Measurements from ENCODE around the gene CEP128.
A peak's percentile ranks its signal among the peaks of the same experiment; 100 is the strongest.

The CEP128 gene

GRCh38 chr14:80770114-80770908 lies 171.2 kb downstream of the CEP128 start:
- no peak for DNase-seq

GRCh38 chr14:80768646-80769045 lies 172.9 kb downstream of the CEP128 start:
- DNase-seq: no peak

- DNase-seq: no peak
Observed at GRCh38 chr14:80764921-80765507, 176.5 kb downstream of the CEP128 start.

- no peak for DNase-seq
Observed at GRCh38 chr14:80764496-80764895, 177.0 kb downstream of the CEP128 start.

- no peak for DNase-seq
Observed at GRCh38 chr14:80762641-80763228, 178.8 kb downstream of the CEP128 start.

- DNase-seq: no peak
Observed at GRCh38 chr14:80754696-80755095, 186.8 kb downstream of the CEP128 start.

- DNase-seq: no peak
Observed at GRCh38 chr14:80751285-80751684, 190.3 kb downstream of the CEP128 start.

- DNase-seq: no peak
Observed at GRCh38 chr14:80726211-80726610, 215.3 kb downstream of the CEP128 start.

GRCh38 chr14:80718940-80719339 lies 222.6 kb downstream of the CEP128 start:
- DNase-seq: no peak

- no peak for DNase-seq
Observed at GRCh38 chr14:80714474-80714873, 227.1 kb downstream of the CEP128 start.

- DNase-seq: no peak
Observed at GRCh38 chr14:80713076-80713850, 228.3 kb downstream of the CEP128 start.

GRCh38 chr14:80705241-80705980 lies 236.1 kb downstream of the CEP128 start:
- no peak for DNase-seq

GRCh38 chr14:80700601-80701000 lies 240.9 kb downstream of the CEP128 start:
- no peak for DNase-seq

- DNase-seq: no peak
Observed at GRCh38 chr14:80699861-80700260, 241.7 kb downstream of the CEP128 start.

- no peak for DNase-seq
Observed at GRCh38 chr14:80698974-80699373, 242.6 kb downstream of the CEP128 start.

- DNase-seq: no peak
Observed at GRCh38 chr14:80695869-80696268, 245.7 kb downstream of the CEP128 start.

GRCh38 chr14:80692903-80693302 lies 248.6 kb downstream of the CEP128 start:
- DNase-seq: no peak

GRCh38 chr14:80681651-80682050 lies 259.9 kb downstream of the CEP128 start:
- DNase-seq: no peak

- no peak for DNase-seq
Observed at GRCh38 chr14:80679273-80679672, 262.3 kb downstream of the CEP128 start.

GRCh38 chr14:80678436-80678835 lies 263.1 kb downstream of the CEP128 start:
- DNase-seq: no peak

- DNase-seq: no peak
Observed at GRCh38 chr14:80669426-80669825, 272.1 kb downstream of the CEP128 start.

- DNase-seq: no peak
Observed at GRCh38 chr14:80664576-80664975, 277.0 kb downstream of the CEP128 start.

GRCh38 chr14:80663541-80663940 lies 278.0 kb downstream of the CEP128 start:
- peak; percentile 47 to 75 for DNase-seq
